H1 (cell line): Measurements from ENCODE around the gene GRIN2C. TPM values are rescaled to one million over a fixed set of nuclear protein-coding genes. Genes with fewer than 3 reads are reported as not detected.

Experiments used
- BACH1 ChIP-seq: IDR thresholded peaks from 2 replicates; pipeline ENCODE4 v1.6.1; 2012; ENCODE audit warnings: low read length, improper control_type of control experiment
- BCL11A ChIP-seq, 2 experiments: IDR thresholded peaks; one replicate each; pipeline ENCODE4 v1.6.1; 2011; ENCODE audit warnings: low read depth in 2 of 2, low read length in 2 of 2, mild to moderate bottlenecking in 2 of 2
- GABPA ChIP-seq: IDR thresholded peaks from 2 replicates; pipeline ENCODE4 v1.6.1; 2011; ENCODE audit warnings: mild to moderate bottlenecking, low read length, moderate library complexity, borderline replicate concordance; ENCODE audit not compliant: insufficient read depth
- HDAC2 ChIP-seq, 2 experiments: fragments of 300-600 bp in 1 of 2; sonication (generic) in 1 of 2; IDR thresholded peaks; 2 replicates each; pipeline ENCODE4 v1.6.1; 2011 to 2012; ENCODE audit warnings: low read depth in 2 of 2, low read length in 2 of 2, mild to moderate bottlenecking in 2 of 2, moderate library complexity in 2 of 2, borderline replicate concordance in 1 of 2, inconsistent platforms in 1 of 2
- JUN ChIP-seq: IDR thresholded peaks from 2 replicates; pipeline ENCODE4 v1.6.1; 2011; ENCODE audit warnings: low read depth, mild to moderate bottlenecking, improper control_type of control experiment, low read length
- SIX5 ChIP-seq: IDR thresholded peaks from 2 replicates; pipeline ENCODE4 v1.6.1; 2011; ENCODE audit warnings: mild to moderate bottlenecking, low read depth, low read length
- SP1 ChIP-seq: IDR thresholded peaks from 2 replicates; pipeline ENCODE4 v1.6.1; 2011; ENCODE audit warnings: low read depth, low read length
- TAF7 ChIP-seq: optimal IDR thresholded peaks from 2 replicates; pipeline ENCODE3; 2011; ENCODE audit warnings: low read depth, mild to moderate bottlenecking, inconsistent platforms, low read length, moderate library complexity, borderline replicate concordance
- TBP ChIP-seq: IDR thresholded peaks from 2 replicates; pipeline ENCODE4 v1.6.1; 2011; ENCODE audit warnings: low read depth, low read length, improper control_type of control experiment
- polyA plus RNA-seq, 7 experiments: library from polyadenylated mRNA; depleted of rRNA in 3 of 7; stranded (reverse) in 5 of 7; unstranded in 2 of 7; fragments of >200 nt in 5 of 7; fragments of 200-250 nt in 2 of 7; gene quantifications; 1 replicate in 5 of 7; 2 replicates in 1 of 7; 4 replicates in 1 of 7; pipeline versions ENCODE4 v1.2.1 to v1.2.3, GENCODE V29; 2011 to 2013; ENCODE audit warnings: missing spikeins in 2 of 7, mixed read lengths in 2 of 7
- total RNA-seq: library from RNA; stranded (reverse); fragmentation: NEBNext Ultra II Directional; extraction: Animal tissue kit (Norgen Biotek cat#: 25700); gene quantifications from 2 replicates; pipeline ENCODE4 v1.2.1, GENCODE V29; 2021
- TF ChIP-seq, protein P1 (sequence below): fragments of 300-600 bp; sonication (generic); IDR thresholded peaks from 2 replicates; pipeline ENCODE4 v1.7.1; 2012; ENCODE audit warnings: low read length, moderate library complexity, mild to moderate bottlenecking, inconsistent platforms; ENCODE audit not compliant: insufficient replicate concordance

The GRIN2C gene
- total and polyA plus RNA-seq, 2 of the 8 experiments (the other 6 are each of a cell fraction or from before 2014, with no cell fraction given): 0.06 to 0.07 TPM

DNA sequence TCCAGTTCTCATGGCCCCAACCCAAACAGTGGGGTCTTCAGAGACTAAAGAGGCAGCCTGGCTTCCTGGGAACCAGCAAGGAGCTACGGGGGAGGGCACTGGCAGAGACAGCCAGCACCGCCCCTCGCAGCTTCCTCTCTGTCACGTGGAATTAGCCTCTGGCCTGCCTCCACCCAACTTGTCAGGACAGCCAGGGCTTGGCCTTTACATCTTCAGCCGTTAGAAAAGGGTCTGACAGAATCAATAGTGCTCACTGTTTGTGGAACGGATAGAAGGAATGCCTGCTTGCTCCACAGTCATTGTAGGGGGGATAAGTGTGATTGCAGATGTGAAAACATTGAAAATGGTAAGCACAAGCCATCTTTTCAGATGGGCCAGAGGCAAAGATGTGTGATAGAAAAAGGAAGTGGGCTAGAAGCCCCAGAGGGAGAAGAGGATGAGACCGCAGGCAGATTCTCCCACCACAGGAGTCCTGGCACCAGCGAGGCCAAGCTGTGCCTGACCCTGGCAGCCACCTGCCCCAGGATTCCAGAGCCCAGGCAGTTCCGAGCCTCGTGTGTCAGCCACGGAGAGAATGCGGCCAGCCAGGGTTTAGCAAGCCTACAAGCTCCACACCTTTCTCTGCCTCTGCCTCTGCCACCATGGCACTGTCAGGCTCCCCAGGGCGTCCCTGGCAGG lies 18.6 kb downstream of the GRIN2C start (continued):
- no peak for TF ChIP-seq TBP
- no peak for TF ChIP-seq BCL11A (IDR thresholded peaks at IDR 0.05; ENCODE audit: low read depth in 2 of 2, low read length in 2 of 2)
- TF ChIP-seq, protein P1, sequence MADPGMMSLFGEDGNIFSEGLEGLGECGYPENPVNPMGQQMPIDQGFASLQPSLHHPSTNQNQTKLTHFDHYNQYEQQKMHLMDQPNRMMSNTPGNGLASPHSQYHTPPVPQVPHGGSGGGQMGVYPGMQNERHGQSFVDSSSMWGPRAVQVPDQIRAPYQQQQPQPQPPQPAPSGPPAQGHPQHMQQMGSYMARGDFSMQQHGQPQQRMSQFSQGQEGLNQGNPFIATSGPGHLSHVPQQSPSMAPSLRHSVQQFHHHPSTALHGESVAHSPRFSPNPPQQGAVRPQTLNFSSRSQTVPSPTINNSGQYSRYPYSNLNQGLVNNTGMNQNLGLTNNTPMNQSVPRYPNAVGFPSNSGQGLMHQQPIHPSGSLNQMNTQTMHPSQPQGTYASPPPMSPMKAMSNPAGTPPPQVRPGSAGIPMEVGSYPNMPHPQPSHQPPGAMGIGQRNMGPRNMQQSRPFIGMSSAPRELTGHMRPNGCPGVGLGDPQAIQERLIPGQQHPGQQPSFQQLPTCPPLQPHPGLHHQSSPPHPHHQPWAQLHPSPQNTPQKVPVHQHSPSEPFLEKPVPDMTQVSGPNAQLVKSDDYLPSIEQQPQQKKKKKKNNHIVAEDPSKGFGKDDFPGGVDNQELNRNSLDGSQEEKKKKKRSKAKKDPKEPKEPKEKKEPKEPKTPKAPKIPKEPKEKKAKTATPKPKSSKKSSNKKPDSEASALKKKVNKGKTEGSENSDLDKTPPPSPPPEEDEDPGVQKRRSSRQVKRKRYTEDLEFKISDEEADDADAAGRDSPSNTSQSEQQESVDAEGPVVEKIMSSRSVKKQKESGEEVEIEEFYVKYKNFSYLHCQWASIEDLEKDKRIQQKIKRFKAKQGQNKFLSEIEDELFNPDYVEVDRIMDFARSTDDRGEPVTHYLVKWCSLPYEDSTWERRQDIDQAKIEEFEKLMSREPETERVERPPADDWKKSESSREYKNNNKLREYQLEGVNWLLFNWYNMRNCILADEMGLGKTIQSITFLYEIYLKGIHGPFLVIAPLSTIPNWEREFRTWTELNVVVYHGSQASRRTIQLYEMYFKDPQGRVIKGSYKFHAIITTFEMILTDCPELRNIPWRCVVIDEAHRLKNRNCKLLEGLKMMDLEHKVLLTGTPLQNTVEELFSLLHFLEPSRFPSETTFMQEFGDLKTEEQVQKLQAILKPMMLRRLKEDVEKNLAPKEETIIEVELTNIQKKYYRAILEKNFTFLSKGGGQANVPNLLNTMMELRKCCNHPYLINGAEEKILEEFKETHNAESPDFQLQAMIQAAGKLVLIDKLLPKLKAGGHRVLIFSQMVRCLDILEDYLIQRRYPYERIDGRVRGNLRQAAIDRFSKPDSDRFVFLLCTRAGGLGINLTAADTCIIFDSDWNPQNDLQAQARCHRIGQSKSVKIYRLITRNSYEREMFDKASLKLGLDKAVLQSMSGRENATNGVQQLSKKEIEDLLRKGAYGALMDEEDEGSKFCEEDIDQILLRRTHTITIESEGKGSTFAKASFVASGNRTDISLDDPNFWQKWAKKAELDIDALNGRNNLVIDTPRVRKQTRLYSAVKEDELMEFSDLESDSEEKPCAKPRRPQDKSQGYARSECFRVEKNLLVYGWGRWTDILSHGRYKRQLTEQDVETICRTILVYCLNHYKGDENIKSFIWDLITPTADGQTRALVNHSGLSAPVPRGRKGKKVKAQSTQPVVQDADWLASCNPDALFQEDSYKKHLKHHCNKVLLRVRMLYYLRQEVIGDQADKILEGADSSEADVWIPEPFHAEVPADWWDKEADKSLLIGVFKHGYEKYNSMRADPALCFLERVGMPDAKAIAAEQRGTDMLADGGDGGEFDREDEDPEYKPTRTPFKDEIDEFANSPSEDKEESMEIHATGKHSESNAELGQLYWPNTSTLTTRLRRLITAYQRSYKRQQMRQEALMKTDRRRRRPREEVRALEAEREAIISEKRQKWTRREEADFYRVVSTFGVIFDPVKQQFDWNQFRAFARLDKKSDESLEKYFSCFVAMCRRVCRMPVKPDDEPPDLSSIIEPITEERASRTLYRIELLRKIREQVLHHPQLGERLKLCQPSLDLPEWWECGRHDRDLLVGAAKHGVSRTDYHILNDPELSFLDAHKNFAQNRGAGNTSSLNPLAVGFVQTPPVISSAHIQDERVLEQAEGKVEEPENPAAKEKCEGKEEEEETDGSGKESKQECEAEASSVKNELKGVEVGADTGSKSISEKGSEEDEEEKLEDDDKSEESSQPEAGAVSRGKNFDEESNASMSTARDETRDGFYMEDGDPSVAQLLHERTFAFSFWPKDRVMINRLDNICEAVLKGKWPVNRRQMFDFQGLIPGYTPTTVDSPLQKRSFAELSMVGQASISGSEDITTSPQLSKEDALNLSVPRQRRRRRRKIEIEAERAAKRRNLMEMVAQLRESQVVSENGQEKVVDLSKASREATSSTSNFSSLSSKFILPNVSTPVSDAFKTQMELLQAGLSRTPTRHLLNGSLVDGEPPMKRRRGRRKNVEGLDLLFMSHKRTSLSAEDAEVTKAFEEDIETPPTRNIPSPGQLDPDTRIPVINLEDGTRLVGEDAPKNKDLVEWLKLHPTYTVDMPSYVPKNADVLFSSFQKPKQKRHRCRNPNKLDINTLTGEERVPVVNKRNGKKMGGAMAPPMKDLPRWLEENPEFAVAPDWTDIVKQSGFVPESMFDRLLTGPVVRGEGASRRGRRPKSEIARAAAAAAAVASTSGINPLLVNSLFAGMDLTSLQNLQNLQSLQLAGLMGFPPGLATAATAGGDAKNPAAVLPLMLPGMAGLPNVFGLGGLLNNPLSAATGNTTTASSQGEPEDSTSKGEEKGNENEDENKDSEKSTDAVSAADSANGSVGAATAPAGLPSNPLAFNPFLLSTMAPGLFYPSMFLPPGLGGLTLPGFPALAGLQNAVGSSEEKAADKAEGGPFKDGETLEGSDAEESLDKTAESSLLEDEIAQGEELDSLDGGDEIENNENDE: no peak
- TF ChIP-seq GABPA: no peak
- no peak for TF ChIP-seq HDAC2 (IDR thresholded peaks at IDR 0.05; ENCODE audit: borderline replicate concordance in 1 of 2, low read depth in 2 of 2, low read length in 2 of 2)
- no peak for TF ChIP-seq BACH1
- TF ChIP-seq JUN: no peak
- no peak for TF ChIP-seq TAF7
- no peak for TF ChIP-seq SIX5
- TF ChIP-seq SP1: no peak
